PC-9 (cell line): ENCODE measurements around the gene PIGZ. TPM values are rescaled to one million over a fixed set of nuclear protein-coding genes. Genes with fewer than 3 reads are reported as not detected.

ENCODE experiments used
- BruUV-seq: library from RNA; stranded (reverse); fragments of 400-500 nt; replicated peaks from 2 replicates; lab custom pipeline; 2021; lab: Mats Ljungman, UMichigan
- CTCF ChIA-PET: fragments of 300-600 bp; sonication (Branson Sonifier 250); formaldehyde crosslinking; loops from one replicate; lab custom pipeline; 2022; ENCODE audit warnings: antibody characterized with exemption; lab: Charles Lee
- POLR2A ChIA-PET: fragments of 300-600 bp; sonication (Branson Sonifier 250); formaldehyde crosslinking; loops from one replicate; lab custom pipeline; 2022; ENCODE audit warnings: antibody characterized with exemption; ENCODE audit not compliant: unreplicated experiment; lab: Charles Lee
- DNase-seq, 2 experiments: peaks; one replicate each; pipeline versions ENCODE4 v3.0.0 to v3.0.0-alpha.2; 2015 to 2022; ENCODE audit warnings: mixed read lengths in 1 of 2
- H2AFZ ChIP-seq: fragments of 200-600 bp; sonication (generic); 2 replicates; pipeline ENCODE4 v1.8.1; 2017; ENCODE audit warnings: antibody characterized with exemption
- H3F3A ChIP-seq: fragments of 200-600 bp; sonication (generic); 2 replicates; pipeline ENCODE4 v1.8.1; 2017; ENCODE audit warnings: antibody characterized with exemption, mild to moderate bottlenecking, low read depth; ENCODE audit not compliant: insufficient read depth
- H3K27ac ChIP-seq: fragments of 200-600 bp; sonication (generic); 2 replicates; pipeline ENCODE4 v1.6.1; 2016; ENCODE audit warnings: mixed run types
- H3K27me3 ChIP-seq: fragments of 200-600 bp; sonication (generic); 2 replicates; pipeline ENCODE4 v1.6.1; 2016; ENCODE audit warnings: low read depth, mixed run types; ENCODE audit not compliant: insufficient read depth
- H3K36me3 ChIP-seq: fragments of 200-600 bp; sonication (generic); 2 replicates; pipeline ENCODE4 v1.6.1; 2016; ENCODE audit warnings: low read depth, mixed run types
- H3K4me1 ChIP-seq: fragments of 200-600 bp; sonication (generic); replicated peaks from 2 replicates; pipeline ENCODE4 v1.6.1; 2016; ENCODE audit warnings: mixed run types; ENCODE audit not compliant: insufficient read depth
- H3K4me2 ChIP-seq: fragments of 200-600 bp; sonication (generic); 2 replicates; pipeline ENCODE4 v1.6.1; 2017; ENCODE audit warnings: mixed run types
- H3K4me3 ChIP-seq: fragments of 200-600 bp; sonication (generic); 2 replicates; pipeline ENCODE4 v1.6.1; 2016; ENCODE audit warnings: mixed run types
- H3K79me2 ChIP-seq: fragments of 200-600 bp; sonication (generic); 2 replicates; pipeline ENCODE4 v1.6.1; 2017; ENCODE audit warnings: low read depth, mixed run types
- H3K9me2 ChIP-seq: fragments of 200-600 bp; sonication (generic); 2 replicates; pipeline ENCODE4 v1.8.1; 2017; ENCODE audit warnings: mild to moderate bottlenecking; ENCODE audit not compliant: insufficient read depth
- H3K9me3 ChIP-seq: fragments of 200-600 bp; sonication (generic); 2 replicates; pipeline ENCODE4 v1.8.1; 2016; ENCODE audit warnings: low read depth; ENCODE audit not compliant: insufficient read depth
- H4K20me1 ChIP-seq: fragments of 200-600 bp; sonication (generic); 2 replicates; pipeline ENCODE4 v1.8.1; 2017; ENCODE audit not compliant: insufficient read depth
- CTCF ChIP-seq: fragments of 200-600 bp; sonication (generic); conservative IDR thresholded peaks from 2 replicates; pipeline ENCODE4 v1.6.1; 2017; ENCODE audit warnings: mixed run types, antibody characterized with exemption, mild to moderate bottlenecking, moderate library complexity
- EZH2 ChIP-seq: fragments of 200-600 bp; sonication (generic); IDR thresholded peaks from 2 replicates; pipeline ENCODE4 v1.8.0; 2017; ENCODE audit warnings: antibody characterized with exemption, low read depth
- intact Hi-C: fragments of 100-400 bp; cut with micrococcal nuclease; formaldehyde crosslinking; loops from one replicate; pipeline ENCODE4 v1.10.0; 2022; ENCODE audit not compliant: unreplicated experiment
- total RNA-seq: library from RNA; stranded (reverse); gene quantifications from 2 replicates; pipeline ENCODE4 v1.2.3, GENCODE V29; 2021

The PIGZ gene
- total RNA-seq, 1 experiment from 2014 or later, result 2.1 TPM

- Histone ChIP-seq H3K9me2 (no peaks in the 10 kb centered on the region), H2AFZ (no peak overlapping the region), H3K27me3 (no peaks in the 10 kb centered on the region), H4K20me1 (no peaks in the 10 kb centered on the region), H3K36me3 (no peaks in the 10 kb centered on the region), H3K4me3 (no peak overlapping the region), H3K9me3 (no peaks in the 10 kb centered on the region), H3K79me2 (no peaks in the 10 kb centered on the region), H3K27ac (no peak overlapping the region), H3K4me2 (no peak overlapping the region), H3F3A (no peaks in the 10 kb centered on the region), H3K4me1 (no peaks in the 10 kb centered on the region)
- no peak for TF ChIP-seq CTCF
- TF ChIP-seq EZH2, result no peak
- ChIA-PET POLR2A (interaction anchor here (0.6 kb wide), 1 partner anchor 104 kb away, joined by 4 read pairs; no protein-coding TSS in a partner anchor), CTCF (interaction anchor here (0.9 kb wide), 1 partner anchor 33 kb away, joined by 3 read pairs; the partner anchor contains the start of gene MELTF)
- no peak for DNase-seq
- no TSS peak for BruUV-seq
- intact Hi-C loops, result no loop called here
These were observed 28.0 kb upstream of the PIGZ start for GRCh38 chr3:196996454-196997265.

GRCh38 chr3:196995646-196996355, 27.2 kb upstream of the PIGZ start:
- Histone ChIP-seq H3K4me3 (no peak overlapping the region), H3K9me2 (no peaks in the 10 kb centered on the region), H2AFZ (no peak overlapping the region), H3K4me1 (no peaks in the 10 kb centered on the region), H4K20me1 (no peaks in the 10 kb centered on the region), H3K36me3 (no peaks in the 10 kb centered on the region), H3F3A (no peaks in the 10 kb centered on the region), H3K27me3 (no peaks in the 10 kb centered on the region), H3K79me2 (no peaks in the 10 kb centered on the region), H3K9me3 (no peaks in the 10 kb centered on the region), H3K27ac (no peak overlapping the region), H3K4me2 (no peak overlapping the region)
- no peak for DNase-seq
- ChIA-PET POLR2A (no interaction called here), CTCF (interaction anchor here (0.9 kb wide), 1 partner anchor 34 kb away, joined by 3 read pairs; the partner anchor contains the start of gene MELTF)
- intact Hi-C loops, result no loop called here
- TF ChIP-seq EZH2, result no peak
- TF ChIP-seq CTCF, result no peak
- BruUV-seq, result no TSS peak

GRCh38 chr3:196995027-196995426, 26.4 kb upstream of the PIGZ start:
- no peaks in the 10 kb centered on the region for H3K36me3 ChIP-seq
- no peak overlapping the region for H3K27ac ChIP-seq
- no peak overlapping the region for H2AFZ ChIP-seq
- H4K20me1 ChIP-seq, result no peaks in the 10 kb centered on the region
- intact Hi-C loops, result no loop called here
- H3K4me3 ChIP-seq, result no peak overlapping the region
- no peaks in the 10 kb centered on the region for H3K4me1 ChIP-seq
- ChIA-PET POLR2A (no interaction called here), CTCF (no interaction called here)
- TF ChIP-seq EZH2, result no peak
- no peak for TF ChIP-seq CTCF
- no peaks in the 10 kb centered on the region for H3K27me3 ChIP-seq
- no peaks in the 10 kb centered on the region for H3K9me2 ChIP-seq
- H3F3A ChIP-seq, result no peaks in the 10 kb centered on the region
- H3K9me3 ChIP-seq, result no peaks in the 10 kb centered on the region
- no TSS peak for BruUV-seq
- H3K79me2 ChIP-seq, result no peaks in the 10 kb centered on the region
- H3K4me2 ChIP-seq, result no peak overlapping the region
- DNase-seq, result no peak
